Hematopoietic multipotent progenitor cell treated with erythropoietin and hydrocortisone succinate and interleukin-3 and kit ligand, for 8 days (in vitro differentiated cells): ENCODE measurements around the gene LRRC8C.

Experiments
- DNase-seq: peaks from one replicate; pipeline ENCODE4 v3.0.0-alpha.2; 2015

Gene LRRC8C

DNA sequence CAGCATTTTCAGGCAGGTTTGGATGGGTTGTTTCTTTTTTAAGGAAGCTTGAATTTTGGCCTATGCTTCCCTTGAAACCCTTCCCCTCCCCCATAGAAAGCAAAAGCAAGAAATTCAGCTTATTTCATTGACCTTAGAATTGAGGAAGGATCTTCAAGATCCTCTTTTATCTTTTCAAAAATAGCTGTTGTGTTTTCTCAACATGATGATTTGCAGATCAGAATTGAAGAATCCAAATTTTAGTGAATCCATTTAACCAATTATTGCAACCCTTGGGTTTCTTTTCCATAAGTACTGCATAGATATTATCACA lies 73.7 kb downstream of the LRRC8C start:
- DNase-seq = no peak

DNA sequence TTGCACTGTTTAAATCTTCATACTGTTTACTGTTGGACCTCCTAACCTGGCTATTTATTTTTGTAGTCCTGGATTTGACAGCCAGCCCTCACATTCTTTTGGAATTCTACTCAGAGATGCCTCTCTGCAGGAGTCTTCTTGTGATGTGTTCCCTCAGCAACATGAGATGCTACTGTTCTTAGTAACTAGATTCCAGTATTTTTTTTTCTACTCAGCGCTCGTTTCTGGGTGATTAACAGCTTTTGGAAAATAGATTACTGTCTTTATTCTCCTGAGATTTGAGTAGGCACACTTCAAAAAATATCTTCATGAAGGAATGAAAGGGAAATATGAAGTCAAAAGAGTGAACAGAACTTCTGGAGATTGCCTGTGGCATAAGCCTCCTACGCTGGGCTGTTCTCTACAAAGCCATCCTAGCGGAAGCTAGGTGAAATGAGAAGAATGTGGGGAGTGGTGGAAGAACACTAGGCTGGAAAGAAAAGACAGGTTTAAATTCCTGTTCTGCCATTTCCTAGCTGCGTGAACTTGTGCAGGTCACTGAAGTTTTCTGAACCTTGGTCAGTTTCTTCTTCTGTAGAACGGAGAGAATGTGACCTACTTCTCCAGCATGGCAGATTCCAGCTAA lies 75.9 kb downstream of the LRRC8C start:
- no peak for DNase-seq

- peak; percentile 65 for DNase-seq
Measured at GRCh38 chr1:89710498-89711139, 77.7 kb downstream of the LRRC8C start.

- no peak for DNase-seq
Measured at GRCh38 chr1:89711140-89711778, 78.3 kb downstream of the LRRC8C start.

DNA sequence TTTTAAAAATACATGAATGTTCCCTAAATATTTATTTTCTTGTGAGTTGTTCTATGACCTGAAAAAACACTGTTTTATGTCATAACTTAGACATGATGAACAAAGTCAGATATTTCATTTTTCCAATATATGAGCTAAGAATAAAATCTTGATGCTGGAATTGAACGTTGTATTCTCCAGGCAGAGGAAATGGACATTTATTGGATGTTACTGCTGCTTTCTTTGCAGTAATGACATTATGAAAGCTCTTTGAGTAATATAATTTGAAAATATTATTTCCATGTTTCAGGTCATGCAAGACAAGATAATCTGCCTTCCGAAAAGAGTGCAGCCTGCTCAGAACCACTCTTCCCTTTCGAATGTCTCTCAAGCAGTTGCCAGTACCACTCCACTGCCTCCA lies 79.5 kb downstream of the LRRC8C start:
- no peak for DNase-seq

GRCh38 chr1:89715677-89716076 lies 82.8 kb downstream of the LRRC8C start:
- DNase-seq = no peak

DNA sequence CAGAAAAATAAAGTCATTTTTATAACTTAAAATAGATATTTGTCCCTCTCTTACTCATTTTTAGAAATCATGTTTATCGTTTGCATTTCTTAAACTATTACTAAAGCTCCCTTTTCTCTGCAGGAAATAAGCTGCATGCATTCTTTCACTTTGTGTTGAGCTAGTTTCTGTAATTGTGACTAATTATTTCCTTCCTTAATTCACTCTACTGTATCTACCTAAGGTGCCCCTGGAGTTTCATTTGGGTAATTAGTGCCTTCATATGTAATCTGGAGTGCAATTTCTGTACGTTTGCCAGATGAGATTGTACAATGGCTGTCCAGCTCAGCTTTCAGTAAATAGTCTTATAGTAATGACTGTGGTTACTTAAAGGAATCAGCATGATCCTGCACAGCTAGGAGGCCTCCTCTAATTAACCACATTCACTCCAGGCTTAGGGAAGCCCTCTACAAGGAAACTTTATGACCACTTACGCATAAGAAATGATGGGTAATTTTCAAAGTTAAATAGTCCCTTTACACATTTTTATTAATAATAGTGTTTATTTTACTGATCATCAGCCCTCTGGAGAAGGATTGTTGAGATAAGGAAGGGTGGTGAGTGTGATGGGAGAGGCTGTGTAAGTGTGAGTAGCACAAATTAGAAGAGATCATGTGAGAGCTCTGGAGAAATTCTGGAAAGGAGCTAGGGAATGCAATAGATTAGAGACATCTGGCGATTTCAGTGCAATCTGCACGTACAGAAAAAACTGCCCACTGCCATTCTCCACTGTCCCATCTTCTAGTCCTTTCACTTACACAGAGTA lies 86.8 kb downstream of the LRRC8C start:
- peak; percentile 71 for DNase-seq

DNA sequence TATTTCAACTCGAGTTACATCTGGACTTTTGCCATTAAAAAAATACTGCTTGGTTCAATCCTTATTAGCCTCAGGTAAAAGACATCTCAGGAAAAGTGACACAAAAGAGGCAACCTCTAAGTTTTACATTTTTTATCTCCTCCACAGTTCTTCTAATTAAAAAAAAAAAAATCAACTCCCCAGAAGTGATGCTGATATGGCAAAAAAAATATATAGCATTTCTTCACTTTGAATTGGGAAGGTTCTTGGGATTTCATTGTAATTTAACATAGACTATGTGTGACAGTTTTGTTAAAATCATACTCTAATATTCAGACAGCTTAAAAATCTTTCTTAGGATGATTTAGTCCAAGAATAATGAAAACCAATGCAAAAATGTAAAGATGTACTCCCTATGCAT lies 87.9 kb downstream of the LRRC8C start:
- no peak for DNase-seq

- DNase-seq = peak; percentile 52
Measured at GRCh38 chr1:89721351-89721750, 88.4 kb downstream of the LRRC8C start.

- no peak for DNase-seq
Measured at GRCh38 chr1:89723144-89723543, 90.2 kb downstream of the LRRC8C start.

- DNase-seq = no peak
Measured at GRCh38 chr1:89723863-89724262, 90.9 kb downstream of the LRRC8C start.

DNA sequence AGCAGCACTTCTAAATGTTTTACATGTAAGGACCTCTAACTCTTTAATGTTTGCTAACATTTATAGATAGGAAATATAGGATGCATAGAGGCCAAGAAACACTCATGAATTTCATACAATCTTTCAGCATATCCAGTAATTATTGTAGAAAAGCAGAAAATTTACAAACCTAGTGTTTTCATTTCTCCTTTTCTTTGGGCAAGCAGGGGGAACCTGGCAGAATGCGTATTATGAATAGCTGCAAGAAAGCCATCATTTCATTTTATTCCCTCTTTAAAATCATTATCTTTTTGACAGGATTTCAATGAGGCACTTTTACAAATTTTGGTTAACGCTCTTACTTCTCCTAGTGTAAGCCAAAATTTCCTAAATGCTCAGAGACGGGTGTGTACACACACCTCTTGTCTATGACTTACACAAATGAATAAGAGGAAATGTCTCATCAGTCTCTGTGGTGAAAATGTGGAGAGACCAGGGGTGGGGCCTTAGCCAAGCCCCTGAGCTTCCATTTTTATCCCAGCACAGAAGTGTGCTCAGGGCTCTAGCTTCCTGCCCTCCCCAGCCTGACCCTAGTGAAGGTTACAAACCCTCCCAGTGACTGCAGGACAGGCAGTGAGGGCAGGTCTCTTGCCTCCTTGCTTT lies 91.6 kb downstream of the LRRC8C start:
- peak; percentile 35 for DNase-seq

DNA sequence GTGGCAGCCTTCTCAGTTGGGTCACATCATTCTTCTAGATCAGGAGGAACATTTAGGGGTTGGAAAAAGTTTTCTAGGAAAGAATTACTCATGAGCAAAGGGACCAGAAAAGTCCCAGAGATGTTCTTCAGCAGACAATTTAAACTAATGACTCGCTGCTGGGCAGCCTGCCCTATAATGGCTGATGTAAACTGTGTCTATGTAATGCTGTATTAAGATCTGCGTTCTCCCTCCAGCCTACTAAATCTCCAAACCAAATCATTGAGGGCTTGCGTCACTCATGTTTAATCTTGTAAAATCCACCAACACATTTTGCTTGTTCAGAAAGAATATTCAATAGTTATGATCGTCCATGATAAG lies 92.1 kb downstream of the LRRC8C start:
- DNase-seq = peak; percentile 46

DNA sequence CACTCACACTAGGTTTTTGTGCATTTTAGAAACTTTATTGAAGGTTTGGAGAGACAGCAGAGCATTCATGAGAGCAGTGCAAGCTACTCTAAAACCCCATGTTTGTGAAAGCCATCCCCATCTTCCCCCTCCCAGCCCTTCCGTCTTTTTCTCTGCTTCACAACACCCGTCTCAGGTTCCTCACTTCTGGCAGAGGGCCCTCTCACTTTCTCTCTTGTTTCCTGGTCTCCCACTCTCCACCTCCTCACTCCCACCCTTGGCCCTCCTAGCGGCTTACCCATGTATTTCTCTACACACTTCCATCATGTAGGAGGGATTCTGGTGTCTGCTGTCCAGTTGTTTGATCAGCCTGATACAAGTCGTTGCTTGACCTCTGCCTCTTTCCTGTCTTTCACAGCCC lies 92.7 kb downstream of the LRRC8C start:
- DNase-seq = no peak

GRCh38 chr1:89727517-89728312 lies 94.8 kb downstream of the LRRC8C start:
- DNase-seq = no peak

- no peak for DNase-seq
Measured at GRCh38 chr1:89728381-89728780, 95.5 kb downstream of the LRRC8C start.

DNA sequence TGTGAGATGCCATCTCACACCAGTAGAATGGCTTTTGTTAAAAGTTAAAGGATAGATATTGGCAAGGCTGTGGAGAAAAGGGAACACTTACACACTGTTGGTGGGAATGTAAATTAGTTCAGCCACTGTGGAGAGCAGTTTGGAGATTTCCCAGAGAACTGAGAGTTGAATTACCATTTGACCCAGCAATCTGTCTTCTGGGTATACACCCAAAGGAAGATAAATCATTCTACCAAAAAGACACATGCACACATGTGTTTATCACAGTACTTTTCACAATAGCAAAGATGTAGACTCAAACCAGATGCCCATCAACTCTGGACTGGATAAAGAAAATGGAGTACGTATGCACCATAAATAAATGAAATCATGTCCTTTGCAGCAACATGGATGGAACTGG lies 99.3 kb downstream of the LRRC8C start:
- DNase-seq = no peak

GRCh38 chr1:89732643-89733222 lies 99.8 kb downstream of the LRRC8C start:
- no peak for DNase-seq

DNA sequence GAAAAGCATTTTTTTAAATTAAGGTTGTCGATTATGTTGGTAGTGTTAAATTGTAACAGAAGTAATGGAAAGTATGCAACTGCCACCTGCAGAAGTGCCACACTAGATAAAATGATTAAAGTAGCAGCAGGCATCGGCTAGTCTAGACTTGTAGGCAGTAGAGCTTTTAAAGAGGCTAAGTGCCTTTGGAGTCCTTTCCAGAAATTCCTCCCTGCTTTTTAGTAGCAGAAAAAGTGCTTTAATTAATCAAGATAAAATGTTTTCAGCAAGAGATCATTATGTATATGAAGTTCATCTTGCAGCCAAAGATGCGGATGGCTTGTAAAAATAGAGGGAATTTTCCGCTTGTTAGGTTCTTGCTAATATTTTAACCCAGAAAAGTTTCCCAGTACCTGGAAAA lies 100.8 kb downstream of the LRRC8C start:
- DNase-seq = no peak

GRCh38 chr1:89734442-89734841 lies 101.5 kb downstream of the LRRC8C start:
- no peak for DNase-seq

GRCh38 chr1:89735479-89735878 lies 102.6 kb downstream of the LRRC8C start:
- no peak for DNase-seq
